Panc1 (cell line): ENCODE data around the gene HIGD1C.

Experiments
- CTCF ChIP-seq: fragments of 450-650 bp; IDR thresholded peaks from 2 replicates; pipeline ENCODE4 v1.5.1; 2017; ENCODE audit warnings: mild to moderate bottlenecking
- POLR2AphosphoS5 ChIP-seq: IDR thresholded peaks from 2 replicates; pipeline ENCODE4 v1.6.1; 2012; ENCODE audit warnings: mild to moderate bottlenecking, low read depth, low read length, moderate library complexity
- TCF7L2 ChIP-seq: IDR thresholded peaks from 2 replicates; pipeline ENCODE4 v1.6.1; 2011; ENCODE audit warnings: mild to moderate bottlenecking, low read depth, low read length, inconsistent platforms

- no peak for TF ChIP-seq CTCF
- no peak for TF ChIP-seq TCF7L2
- no peak for TF ChIP-seq POLR2AphosphoS5
These were observed 52.2 kb downstream of the HIGD1C start for GRCh38 chr12:51004504-51004903.
